K562 (cell line): ENCODE data around the gene PI4KA. TPM values are rescaled to one million over a fixed set of nuclear protein-coding genes. Genes with fewer than 3 reads are reported as not detected.

ENCODE experiments used
- HMBOX1 ChIP-seq: sonication (generic); IDR thresholded peaks from 2 replicates; pipeline ENCODE4 v1.6.1; 2016
- HMG20A ChIP-seq: fragments of 450-650 bp; formaldehyde crosslinking; conservative IDR thresholded peaks from 2 replicates; pipeline ENCODE4 v1.4.0; 2020; ENCODE audit warnings: mild to moderate bottlenecking, mixed read lengths
- HNRNPLL ChIP-seq: fragments of 200-400 bp; formaldehyde crosslinking; IDR thresholded peaks from 2 replicates; pipeline ENCODE4 v1.6.1; 2017; ENCODE audit warnings: low read length, low read depth, mild to moderate bottlenecking; ENCODE audit not compliant: poor library complexity, severe bottlenecking
- MEF2A ChIP-seq: IDR thresholded peaks from 2 replicates; pipeline ENCODE4 v1.6.1; 2011; ENCODE audit warnings: low read depth, mild to moderate bottlenecking, low read length, moderate library complexity; ENCODE audit not compliant: control insufficient read depth
- NR2C2 ChIP-seq, 2 experiments: fragments of 200-800 bp in 1 of 2; sonication (Bioruptor generic) in 1 of 2; sonication (generic) in 1 of 2; formaldehyde crosslinking in 1 of 2; IDR thresholded peaks; 2 replicates each; pipeline versions ENCODE4 v1.6.1 to v1.8.0; 2016 to 2022; ENCODE audit warnings: mild to moderate bottlenecking in 1 of 2, missing compliant biosample characterization in 1 of 2, missing genetic modification characterization in 1 of 2, missing genetic modification reagents in 1 of 2
- POLR2AphosphoS5 ChIP-seq: IDR thresholded peaks from 2 replicates; pipeline ENCODE4 v1.6.1; 2011; ENCODE audit warnings: mild to moderate bottlenecking, low read depth, low read length, moderate library complexity; ENCODE audit not compliant: control insufficient read depth, insufficient read depth
- RB1 ChIP-seq: fragments of 450-650 bp; IDR thresholded peaks from 2 replicates; pipeline ENCODE4 v1.6.1; 2017; ENCODE audit warnings: low read depth, mild to moderate bottlenecking
- REST ChIP-seq, 2 experiments: fragments of 450-650 bp; formaldehyde crosslinking in 1 of 2; IDR thresholded peaks; 2 replicates each; pipeline versions ENCODE4 v1.4.0 to v1.6.1; 2014 to 2020; ENCODE audit warnings: mild to moderate bottlenecking in 2 of 2, borderline replicate concordance in 1 of 2, low read depth in 1 of 2
- WHSC1 ChIP-seq: IDR thresholded peaks from one replicate; pipeline ENCODE4 v1.6.1; 2012; ENCODE audit warnings: low read length, control low read depth, inconsistent platforms
- ZBTB11 ChIP-seq, 3 experiments: fragments of 200-800 bp in 1 of 3; fragments of 250-450 bp in 1 of 3; fragments of 450-650 bp in 1 of 3; sonication (Bioruptor Pico) in 1 of 3; sonication (Bioruptor generic) in 1 of 3; formaldehyde crosslinking in 1 of 3; IDR thresholded peaks; 2 replicates each; pipeline versions ENCODE4 v1.6.1 to v1.8.0; 2016 to 2022; ENCODE audit warnings: mild to moderate bottlenecking in 2 of 3, missing genetic modification characterization in 2 of 3, missing compliant biosample characterization in 1 of 3, moderate library complexity in 1 of 3
- ZNF282 ChIP-seq: sonication (generic); formaldehyde crosslinking; IDR thresholded peaks from 2 replicates; pipeline ENCODE4 v1.8.1; 2023; ENCODE audit warnings: missing genetic modification reagents
- ZNF695 ChIP-seq: fragments of 450-650 bp; formaldehyde crosslinking; IDR thresholded peaks from 2 replicates; pipeline ENCODE4 v1.4.0; 2020; ENCODE audit warnings: mild to moderate bottlenecking, moderate library complexity
- polyA plus RNA-seq, 8 experiments: library from polyadenylated mRNA; depleted of rRNA in 4 of 8; stranded (reverse) in 5 of 8; unstranded in 3 of 8; fragments of >200 nt; fragmentation: Nextera tagmentation in 2 of 8; fragmentation: Illumina TruSeq in 1 of 8; extraction: Ambion mirVana in 2 of 8; extraction: Trizol in 1 of 8; gene quantifications; 2 replicates each; pipeline versions ENCODE4 v1.2.1 to v1.2.3, GENCODE V29; 2011 to 2014; ENCODE audit warnings: inconsistent platforms in 1 of 8, missing spikeins in 1 of 8
- total RNA-seq, 7 experiments: library from RNA; depleted of rRNA in 6 of 7; stranded (reverse); fragments of >200 nt in 6 of 7; fragmentation: Illumina TruSeq in 2 of 7; extraction: Trizol in 2 of 7; gene quantifications; 2 replicates each; pipeline versions ENCODE4 v1.2.1 to v1.2.3, GENCODE V29; 2011 to 2021; ENCODE audit warnings: low replicate concordance in 1 of 7

PI4KA gene
- total and polyA plus RNA-seq, 9 of the 15 experiments (the other 6 are each of a cell fraction or from before 2014, with no cell fraction given) = 7.3 to 187 (median 84.7) TPM

- TF ChIP-seq NR2C2 (CRISPR knock-in tag; IDR thresholded peaks at IDR 0.05) = 0 out of 2 replicates have a peak, but pooled peaks have one; percentile 43
- no peak for TF ChIP-seq NR2C2 (tag; IDR thresholded peaks at IDR 0.05)
- no peak for TF ChIP-seq HMG20A (CRISPR knock-in tag)
- no peak for TF ChIP-seq MEF2A
- 0 out of 2 replicates have a peak, but pooled peaks have one; percentile 3 for TF ChIP-seq ZNF282 (CRISPR knock-in tag)
- TF ChIP-seq ZNF695 (CRISPR knock-in tag) = peak; percentile 21; the same call in 1 of the 2 replicates
- TF ChIP-seq REST (IDR thresholded peaks at IDR 0.05; ENCODE audit: borderline replicate concordance) = no peak
- TF ChIP-seq REST (CRISPR knock-in tag; IDR thresholded peaks at IDR 0.05; ENCODE audit: low read depth) = 0 out of 2 replicates have a peak, but pooled peaks have one; percentile 36
- TF ChIP-seq HNRNPLL = peak; percentile 16
- no peak for TF ChIP-seq HMBOX1
- TF ChIP-seq POLR2AphosphoS5 = peak; percentile 27; the same call in 1 of the 2 replicates
- TF ChIP-seq RB1 = 0 out of 2 replicates have a peak, but pooled peaks have one; percentile 12
- peak; percentile 83 for TF ChIP-seq WHSC1
- TF ChIP-seq ZBTB11 (CRISPR knock-in tag; IDR thresholded peaks at IDR 0.05) = no peak
These were observed 64.6 kb downstream of the PI4KA start (continued) for GRCh38 chr22:20793748-20794649.
